PC-9 (cell line): ENCODE results near the gene CDH15. TPM values are rescaled to one million over a fixed set of nuclear protein-coding genes. Genes with fewer than 3 reads are reported as not detected.
"Not testable (repeated sequence)": the region's sequence is repeated elsewhere in the genome, so short reads cannot be mapped to it uniquely, and the experiment has no call there.

Experiments
- BruUV-seq: library from RNA; stranded (reverse); fragments of 400-500 nt; replicated peaks from 2 replicates; lab custom pipeline; 2021; lab: Mats Ljungman, UMichigan
- CTCF ChIA-PET: fragments of 300-600 bp; sonication (Branson Sonifier 250); formaldehyde crosslinking; loops from one replicate; lab custom pipeline; 2022; ENCODE audit warnings: antibody characterized with exemption; lab: Charles Lee
- POLR2A ChIA-PET: fragments of 300-600 bp; sonication (Branson Sonifier 250); formaldehyde crosslinking; loops from one replicate; lab custom pipeline; 2022; ENCODE audit warnings: antibody characterized with exemption; ENCODE audit not compliant: unreplicated experiment; lab: Charles Lee
- DNase-seq, 2 experiments: peaks; one replicate each; pipeline versions ENCODE4 v3.0.0 to v3.0.0-alpha.2; 2015 to 2022; ENCODE audit warnings: mixed read lengths in 1 of 2
- H2AFZ ChIP-seq: fragments of 200-600 bp; sonication (generic); 2 replicates; pipeline ENCODE4 v1.8.1; 2017; ENCODE audit warnings: antibody characterized with exemption
- H3F3A ChIP-seq: fragments of 200-600 bp; sonication (generic); 2 replicates; pipeline ENCODE4 v1.8.1; 2017; ENCODE audit warnings: antibody characterized with exemption, mild to moderate bottlenecking, low read depth; ENCODE audit not compliant: insufficient read depth
- H3K27ac ChIP-seq: fragments of 200-600 bp; sonication (generic); 2 replicates; pipeline ENCODE4 v1.6.1; 2016; ENCODE audit warnings: mixed run types
- H3K27me3 ChIP-seq: fragments of 200-600 bp; sonication (generic); 2 replicates; pipeline ENCODE4 v1.6.1; 2016; ENCODE audit warnings: low read depth, mixed run types; ENCODE audit not compliant: insufficient read depth
- H3K36me3 ChIP-seq: fragments of 200-600 bp; sonication (generic); 2 replicates; pipeline ENCODE4 v1.6.1; 2016; ENCODE audit warnings: low read depth, mixed run types
- H3K4me1 ChIP-seq: fragments of 200-600 bp; sonication (generic); replicated peaks from 2 replicates; pipeline ENCODE4 v1.6.1; 2016; ENCODE audit warnings: mixed run types; ENCODE audit not compliant: insufficient read depth
- H3K4me2 ChIP-seq: fragments of 200-600 bp; sonication (generic); 2 replicates; pipeline ENCODE4 v1.6.1; 2017; ENCODE audit warnings: mixed run types
- H3K4me3 ChIP-seq: fragments of 200-600 bp; sonication (generic); 2 replicates; pipeline ENCODE4 v1.6.1; 2016; ENCODE audit warnings: mixed run types
- H3K79me2 ChIP-seq: fragments of 200-600 bp; sonication (generic); 2 replicates; pipeline ENCODE4 v1.6.1; 2017; ENCODE audit warnings: low read depth, mixed run types
- H3K9me2 ChIP-seq: fragments of 200-600 bp; sonication (generic); 2 replicates; pipeline ENCODE4 v1.8.1; 2017; ENCODE audit warnings: mild to moderate bottlenecking; ENCODE audit not compliant: insufficient read depth
- H3K9me3 ChIP-seq: fragments of 200-600 bp; sonication (generic); 2 replicates; pipeline ENCODE4 v1.8.1; 2016; ENCODE audit warnings: low read depth; ENCODE audit not compliant: insufficient read depth
- H4K20me1 ChIP-seq: fragments of 200-600 bp; sonication (generic); 2 replicates; pipeline ENCODE4 v1.8.1; 2017; ENCODE audit not compliant: insufficient read depth
- CTCF ChIP-seq: fragments of 200-600 bp; sonication (generic); conservative IDR thresholded peaks from 2 replicates; pipeline ENCODE4 v1.6.1; 2017; ENCODE audit warnings: mixed run types, antibody characterized with exemption, mild to moderate bottlenecking, moderate library complexity
- EZH2 ChIP-seq: fragments of 200-600 bp; sonication (generic); IDR thresholded peaks from 2 replicates; pipeline ENCODE4 v1.8.0; 2017; ENCODE audit warnings: antibody characterized with exemption, low read depth
- intact Hi-C: fragments of 100-400 bp; cut with micrococcal nuclease; formaldehyde crosslinking; loops from one replicate; pipeline ENCODE4 v1.10.0; 2022; ENCODE audit not compliant: unreplicated experiment
- total RNA-seq: library from RNA; stranded (reverse); gene quantifications from 2 replicates; pipeline ENCODE4 v1.2.3, GENCODE V29; 2021

The CDH15 gene
- total RNA-seq, 1 experiment from 2014 or later, result not detected

- Histone ChIP-seq H3K4me3 (no peak overlapping the region), H3K27ac (no peak overlapping the region), H3K27me3 (no peaks in the 10 kb centered on the region), H3K9me2 (no peaks in the 10 kb centered on the region), H3F3A (peaks cover 11% of the 10 kb centered on the region; the same call in 1 of the 2 replicates), H4K20me1 (no peaks in the 10 kb centered on the region), H3K4me1 (peaks cover 6% of the 10 kb centered on the region; the same call in 1 of the 2 replicates), H2AFZ (no peak overlapping the region), H3K9me3 (no peaks in the 10 kb centered on the region), H3K4me2 (no peak overlapping the region), H3K79me2 (no peaks in the 10 kb centered on the region), H3K36me3 (no peaks in the 10 kb centered on the region)
- intact Hi-C loops, result no loop called here
- no peak for TF ChIP-seq EZH2
- no peak for TF ChIP-seq CTCF
- no peak for DNase-seq
- POLR2A ChIA-PET, result no interaction called here
- CTCF ChIA-PET, result interaction anchor here (0.6 kb wide), 1 partner anchor 347 kb away, joined by 6 read pairs; no protein-coding TSS in a partner anchor
- no TSS peak for BruUV-seq
These were observed 8.3 kb upstream of the CDH15 start for GRCh38 chr16:89163297-89163696.

- no peak overlapping the region for H3K4me2 ChIP-seq
- no peaks in the 10 kb centered on the region for H3K27me3 ChIP-seq
- TF ChIP-seq CTCF, result no peak
- 0 out of 2 replicates have a peak, but pooled peaks cover 3% of the 10 kb centered on the region for H3F3A ChIP-seq
- no peak for DNase-seq
- H3K9me2 ChIP-seq, result no peaks in the 10 kb centered on the region
- H3K36me3 ChIP-seq, result no peaks in the 10 kb centered on the region
- intact Hi-C loops, result no loop called here
- H4K20me1 ChIP-seq, result no peaks in the 10 kb centered on the region
- H3K79me2 ChIP-seq, result no peaks in the 10 kb centered on the region
- CTCF ChIA-PET, result interaction anchor here (0.6 kb wide), 1 partner anchor 1276 kb away, joined by 3 read pairs; no protein-coding TSS in a partner anchor
- no peak overlapping the region for H2AFZ ChIP-seq
- H3K4me3 ChIP-seq, result no peak overlapping the region
- no TSS peak for BruUV-seq
- POLR2A ChIA-PET, result no interaction called here
- peaks cover 6% of the 10 kb centered on the region; the same call in 1 of the 2 replicates for H3K4me1 ChIP-seq
- no peak overlapping the region for H3K27ac ChIP-seq
- H3K9me3 ChIP-seq, result no peaks in the 10 kb centered on the region
These were observed 7.1 kb upstream of the CDH15 start for GRCh38 chr16:89164436-89164835.

- CTCF ChIA-PET, result no interaction called here
- intact Hi-C loops, result loop anchor here (5.0 kb wide), 2 partner anchors 223 to 428 kb away; no protein-coding TSS in a partner anchor
- no TSS peak for BruUV-seq
These were observed 6.5 kb upstream of the CDH15 start for GRCh38 chr16:89164847-89165680.

GRCh38 chr16:89165681-89165979, 5.9 kb upstream of the CDH15 start:
- BruUV-seq, CTCF ChIA-PET, H3K27me3 ChIP-seq, H3K9me2 ChIP-seq, H3K4me2 ChIP-seq, H4K20me1 ChIP-seq, H3F3A ChIP-seq, H3K4me3 ChIP-seq, DNase-seq, H3K36me3 ChIP-seq, H3K27ac ChIP-seq, H3K9me3 ChIP-seq, POLR2A ChIA-PET, H3K79me2 ChIP-seq, H3K4me1 ChIP-seq, H2AFZ ChIP-seq: not testable (repeated sequence)
- intact Hi-C loops, result loop anchor here (5.0 kb wide), 2 partner anchors 223 to 428 kb away; no protein-coding TSS in a partner anchor

More at GRCh38 chr16:89164847-89165680, 6.5 kb upstream of the CDH15 start:
- POLR2A ChIA-PET, result no interaction called here
- no peak overlapping the region for H3K4me2 ChIP-seq
- no peak for DNase-seq
- no peak for TF ChIP-seq CTCF
- TF ChIP-seq EZH2, result no peak
- H3K9me2 ChIP-seq, result no peaks in the 10 kb centered on the region
- H3K79me2 ChIP-seq, result no peaks in the 10 kb centered on the region
- no peaks in the 10 kb centered on the region for H3K36me3 ChIP-seq
- H3K27me3 ChIP-seq, result no peaks in the 10 kb centered on the region
- peaks cover 6% of the 10 kb centered on the region; the same call in 1 of the 2 replicates for H3K4me1 ChIP-seq
- H3F3A ChIP-seq, result peaks cover 5% of the 10 kb centered on the region; the same call in 1 of the 2 replicates
- no peak overlapping the region for H3K27ac ChIP-seq
- no peaks in the 10 kb centered on the region for H4K20me1 ChIP-seq
- H3K9me3 ChIP-seq, result no peaks in the 10 kb centered on the region
- no peak overlapping the region for H2AFZ ChIP-seq
- no peak overlapping the region for H3K4me3 ChIP-seq
